Measurements from ENCODE around the gene OR8K3. TPM values are rescaled to one million over a fixed set of nuclear protein-coding genes. Genes with fewer than 3 reads are reported as not detected.

OR8K3 gene
- total RNA-seq = not detected
- polyA plus RNA-seq = not detected
- long read RNA-seq, donor 1 = 0 reads
- long read RNA-seq, donor 2 = 0 reads
- long read RNA-seq, donor 3 = 0 reads
- long read RNA-seq, donor 4 = 0 reads
- long read RNA-seq, donor 5 = 0 reads

GRCh38 chr11:56314844-56315243 is at the start of gene OR8K3:
Gene OR8K3, plus strand, starts transcription at chr11:56315144. Its CDS starts 3,163 bp downstream, at chr11:56318307.
- peaks cover 0 to 4% (median 2%) of the 10 kb centered on the region in 4 donors for H3K9me3 ChIP-seq (ENCODE audit: control insufficient read depth in 4 of 4, insufficient read depth in 3 of 4, low read length in 3 of 4)
- DNase-seq (no peak), ATAC-seq (ENCODE audit: insufficient read depth, low FRiP score) (no peak)
- H3K27ac ChIP-seq (ENCODE audit: low read depth in 1 of 2, low read length in 1 of 2) = no peak within 1 kb of the TSS
- H3K4me1 ChIP-seq (ENCODE audit: control insufficient read depth in 5 of 5, insufficient read depth in 5 of 5, low read length in 5 of 5) = no peaks in the 10 kb centered on the region
- TF ChIP-seq CTCF (IDR thresholded peaks at IDR 0.05; ENCODE audit: control extremely low read depth, extremely low read depth) = no peak
- no peaks in the 10 kb centered on the region for H3K36me3 ChIP-seq (ENCODE audit: control insufficient read depth in 4 of 4, insufficient read depth in 4 of 4, low read length in 4 of 4)
- H3K9ac ChIP-seq (ENCODE audit: insufficient read depth in 1 of 2, low read length in 2 of 2) = no peak within 1 kb of the TSS
- H3K27me3 ChIP-seq (ENCODE audit: control insufficient read depth in 3 of 3, insufficient read depth in 3 of 3, low read length in 2 of 3) = no peaks in the 10 kb centered on the region
- H3K4me3 ChIP-seq = no peak within 1 kb of the TSS

- Histone ChIP-seq H3K9me3 (ENCODE audit: control insufficient read depth in 4 of 4, insufficient read depth in 3 of 4, low read length in 3 of 4) (peaks cover 0 to 6% (median 0%) of the 10 kb centered on the region in 4 donors), H3K27me3 (ENCODE audit: control insufficient read depth in 3 of 3, insufficient read depth in 3 of 3, low read length in 2 of 3) (no peaks in the 10 kb centered on the region), H3K9ac (ENCODE audit: insufficient read depth in 1 of 2, low read length in 2 of 2) (no peak overlapping the region), H3K4me3 (no peak overlapping the region), H3K27ac (ENCODE audit: low read depth in 1 of 2, low read length in 1 of 2) (no peak overlapping the region), H3K36me3 (ENCODE audit: control insufficient read depth in 4 of 4, insufficient read depth in 4 of 4, low read length in 4 of 4) (no peaks in the 10 kb centered on the region), H3K4me1 (ENCODE audit: control insufficient read depth in 5 of 5, insufficient read depth in 5 of 5, low read length in 5 of 5) (no peaks in the 10 kb centered on the region)
- no peak for DNase-seq
- ATAC-seq (ENCODE audit: insufficient read depth, low FRiP score) = no peak
- no peak for TF ChIP-seq CTCF (IDR thresholded peaks at IDR 0.05; ENCODE audit: control extremely low read depth, extremely low read depth)
- WGBS, 2 donors = 61 to 65% methylated on average over 3 of the region's 3 CpGs
Measured at GRCh38 chr11:56271092-56271491, 43.9 kb upstream of the OR8K3 start.

GRCh38 chr11:56273854-56274253 is 41.1 kb upstream of the OR8K3 start, which contains the start of gene OR5T1:
Gene OR5T1, plus strand, starts transcription at chr11:56274154. Its CDS starts 1,485 bp downstream, at chr11:56275639.
- no peaks in the 10 kb centered on the region for H3K27me3 ChIP-seq (ENCODE audit: control insufficient read depth in 3 of 3, insufficient read depth in 3 of 3, low read length in 2 of 3)
- H3K9me3 ChIP-seq (ENCODE audit: control insufficient read depth in 4 of 4, insufficient read depth in 3 of 4, low read length in 3 of 4) = peaks cover 0 to 4% (median 0%) of the 10 kb centered on the region in 4 donors
- no peaks in the 10 kb centered on the region for H3K36me3 ChIP-seq (ENCODE audit: control insufficient read depth in 4 of 4, insufficient read depth in 4 of 4, low read length in 4 of 4)
- H3K9ac ChIP-seq (ENCODE audit: insufficient read depth in 1 of 2, low read length in 2 of 2) = no peak within 1 kb of the TSS
- no peak for ATAC-seq (ENCODE audit: insufficient read depth, low FRiP score)
- DNase-seq = no peak
- no peak for TF ChIP-seq CTCF (IDR thresholded peaks at IDR 0.05; ENCODE audit: control extremely low read depth, extremely low read depth)
- no peak within 1 kb of the TSS for H3K4me3 ChIP-seq
- no peak within 1 kb of the TSS for H3K27ac ChIP-seq (ENCODE audit: low read depth in 1 of 2, low read length in 1 of 2)
- no peaks in the 10 kb centered on the region for H3K4me1 ChIP-seq (ENCODE audit: control insufficient read depth in 5 of 5, insufficient read depth in 5 of 5, low read length in 5 of 5)

- Histone ChIP-seq H3K27ac (ENCODE audit: low read depth in 1 of 2, low read length in 1 of 2) (no peak within 1 kb of the TSS), H3K4me3 (no peak within 1 kb of the TSS), H3K9ac (ENCODE audit: insufficient read depth in 1 of 2, low read length in 2 of 2) (no peak within 1 kb of the TSS), H3K36me3 (ENCODE audit: control insufficient read depth in 4 of 4, insufficient read depth in 4 of 4, low read length in 4 of 4) (no peaks in the 10 kb centered on the region), H3K27me3 (ENCODE audit: control insufficient read depth in 3 of 3, insufficient read depth in 3 of 3, low read length in 2 of 3) (no peaks in the 10 kb centered on the region), H3K4me1 (ENCODE audit: control insufficient read depth in 5 of 5, insufficient read depth in 5 of 5, low read length in 5 of 5) (no peaks in the 10 kb centered on the region), H3K9me3 (ENCODE audit: control insufficient read depth in 4 of 4, insufficient read depth in 3 of 4, low read length in 3 of 4) (no peaks in the 10 kb centered on the region)
- ATAC-seq (ENCODE audit: insufficient read depth, low FRiP score) (no peak), DNase-seq (no peak)
- no peak for TF ChIP-seq CTCF (IDR thresholded peaks at IDR 0.05; ENCODE audit: control extremely low read depth, extremely low read depth)
- WGBS, 2 donors = 59 to 67% methylated on average over 2 of the region's 2 CpGs
Measured at GRCh38 chr11:56292154-56292553, 22.8 kb upstream of the OR8K3 start, which contains the start of gene OR8H1. Gene OR8H1, minus strand, starts transcription at chr11:56292254. Its CDS starts 1,192 bp downstream, at chr11:56291062.

Data from lung (tissue), 16 donors.